Measurements from ENCODE around the gene FAM163B.
"Not testable (repeated sequence)": the region's sequence is repeated elsewhere in the genome, so short reads cannot be mapped to it uniquely, and the experiment has no call there.

The FAM163B gene

GRCh38 chr9:133639613-133640012 is 30.4 kb upstream of the FAM163B start:
- DNase-seq, result no peak

DNA sequence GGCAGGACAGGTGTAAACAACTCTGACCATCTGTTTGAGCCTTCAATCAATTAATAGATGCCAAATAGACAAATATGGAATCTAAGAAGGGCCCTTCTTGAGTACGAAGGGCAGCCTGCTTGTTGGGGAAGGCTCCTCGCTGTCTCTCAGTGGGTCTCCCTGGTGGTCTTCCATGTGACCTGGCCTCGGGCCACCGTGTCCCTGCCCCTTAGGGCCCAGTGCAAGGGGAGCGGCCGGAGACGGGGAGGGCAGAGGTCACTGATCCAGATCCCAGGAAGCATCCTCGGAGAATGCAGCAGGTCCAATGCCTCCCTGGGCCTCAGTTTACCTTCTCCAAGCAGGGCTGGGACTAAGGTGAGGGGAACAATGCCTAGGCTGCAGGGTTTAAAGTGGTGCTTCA is 29.5 kb upstream of the FAM163B start:
- DNase-seq, result no peak

GRCh38 chr9:133638076-133638475 is 28.9 kb upstream of the FAM163B start:
- no peak for DNase-seq

GRCh38 chr9:133637451-133638055 is 28.4 kb upstream of the FAM163B start:
- no peak for DNase-seq

DNA sequence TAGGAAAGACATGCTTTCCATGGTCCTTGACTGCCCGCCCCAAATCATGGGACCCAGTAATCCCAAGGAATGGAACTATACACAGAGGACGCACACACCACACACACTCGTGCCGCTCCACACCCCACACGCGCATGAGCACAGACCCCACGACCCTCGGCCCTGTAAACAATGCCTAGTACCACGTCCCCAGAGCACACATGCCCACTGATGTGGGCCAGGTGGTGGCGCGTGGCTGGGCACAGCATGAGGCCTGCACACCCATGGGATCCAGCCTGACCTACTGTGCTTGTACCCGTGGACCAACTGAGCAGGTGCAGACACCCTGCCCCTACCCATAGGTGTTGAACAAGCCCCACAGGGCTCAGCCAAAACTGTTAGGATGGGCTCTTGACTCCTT is 27.7 kb upstream of the FAM163B start:
- DNase-seq, result no peak

DNA sequence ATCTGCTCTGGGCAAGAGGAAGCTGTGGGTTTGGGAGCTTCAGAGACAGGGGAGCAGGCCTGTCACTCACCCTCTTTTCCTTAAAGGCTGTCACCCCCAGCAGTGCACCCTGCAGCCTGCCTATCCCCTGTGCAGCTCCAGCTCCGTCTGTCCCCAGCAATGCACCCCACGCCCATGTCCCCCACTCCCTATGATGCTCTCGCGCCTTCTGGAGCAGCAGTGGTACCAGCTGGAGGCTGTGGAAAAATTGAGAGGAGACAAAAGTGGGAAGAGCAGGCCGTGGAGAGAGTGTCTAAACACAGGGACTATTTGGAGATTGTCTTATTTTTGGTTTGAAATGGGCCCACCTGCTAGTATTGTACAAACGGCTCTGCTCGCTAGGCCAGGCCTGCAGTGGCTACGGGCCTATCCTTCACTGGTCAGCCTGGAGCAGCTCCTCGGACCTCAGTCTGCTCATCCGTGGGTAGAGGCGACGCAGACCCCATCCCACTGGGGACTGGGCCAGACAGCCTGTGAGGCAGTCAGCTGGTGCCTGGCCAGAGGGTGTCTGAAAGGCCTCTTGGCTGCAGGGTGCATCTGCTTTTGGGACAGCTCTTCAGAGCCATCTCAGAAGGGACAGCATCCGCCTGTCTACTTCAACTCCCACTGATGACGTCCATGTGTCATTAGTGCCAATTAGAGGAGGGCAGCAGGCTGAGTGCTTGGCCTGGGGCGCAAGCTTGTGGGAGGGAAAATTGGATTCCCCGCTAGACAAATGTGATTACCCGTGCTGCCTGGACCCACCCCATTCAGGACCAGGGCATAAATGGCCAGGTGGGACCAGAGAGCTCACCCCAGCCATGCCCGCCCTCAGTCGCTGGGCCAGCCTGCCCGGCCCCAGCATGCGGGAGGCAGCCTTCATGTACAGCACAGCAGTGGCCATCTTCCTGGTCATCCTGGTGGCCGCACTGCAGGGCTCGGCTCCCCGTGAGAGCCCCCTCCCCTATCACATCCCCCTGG is 26.6 kb upstream of the FAM163B start, which contains the start of gene DBH:
Gene DBH (plus strand): TSS at position 831 of the 999 bp plus-strand sequence. CDS start 9 bp downstream, at position 840.
- no peak for DNase-seq

GRCh38 chr9:133635098-133635497 is 25.9 kb upstream of the FAM163B start:
- DNase-seq, result no peak

- no peak for DNase-seq
These were observed 25.0 kb upstream of the FAM163B start for GRCh38 chr9:133634081-133634691.

DNA sequence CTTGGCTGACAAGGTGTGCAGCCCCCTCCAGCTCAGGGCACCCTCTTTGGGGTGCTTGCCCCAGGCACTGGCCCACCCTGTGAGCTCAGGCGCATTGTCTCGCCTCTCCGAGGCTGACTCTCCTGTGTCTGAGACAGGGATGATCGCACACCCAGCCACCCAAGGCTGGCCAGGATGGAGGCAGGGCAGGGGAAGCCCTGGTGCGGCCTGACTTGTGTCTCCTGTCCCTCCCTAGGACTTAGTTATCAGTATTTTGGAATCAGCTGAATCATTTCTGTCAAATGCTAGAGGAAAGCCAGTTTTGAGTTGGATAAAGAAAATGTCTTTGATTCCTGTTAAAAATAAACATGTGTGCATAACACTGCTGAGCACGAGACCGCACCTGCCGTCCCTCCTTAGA is 24.5 kb upstream of the FAM163B start:
- no peak for DNase-seq

- no peak for DNase-seq
These were observed 23.9 kb upstream of the FAM163B start for GRCh38 chr9:133632806-133633680.

DNA sequence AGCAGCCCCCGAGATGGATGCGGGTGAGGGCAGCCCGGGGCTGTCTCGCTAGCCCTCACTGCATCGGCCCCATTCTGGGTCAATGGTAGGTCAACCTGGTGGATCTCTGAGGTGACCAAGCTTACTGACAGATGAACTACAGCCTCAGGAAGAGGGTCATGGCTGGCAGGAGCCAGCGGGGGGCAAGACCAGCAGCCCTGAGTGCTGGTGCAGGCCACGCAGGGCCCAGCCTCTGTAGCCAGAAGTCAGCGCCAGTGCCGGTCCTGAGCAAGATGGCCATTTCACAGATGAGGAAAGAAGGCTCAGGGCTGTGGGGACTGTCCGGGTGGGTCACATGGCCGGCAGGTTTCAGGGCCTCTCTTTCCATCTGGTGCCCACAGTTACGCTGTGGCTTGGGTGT is 21.9 kb upstream of the FAM163B start:
- no peak for DNase-seq

DNA sequence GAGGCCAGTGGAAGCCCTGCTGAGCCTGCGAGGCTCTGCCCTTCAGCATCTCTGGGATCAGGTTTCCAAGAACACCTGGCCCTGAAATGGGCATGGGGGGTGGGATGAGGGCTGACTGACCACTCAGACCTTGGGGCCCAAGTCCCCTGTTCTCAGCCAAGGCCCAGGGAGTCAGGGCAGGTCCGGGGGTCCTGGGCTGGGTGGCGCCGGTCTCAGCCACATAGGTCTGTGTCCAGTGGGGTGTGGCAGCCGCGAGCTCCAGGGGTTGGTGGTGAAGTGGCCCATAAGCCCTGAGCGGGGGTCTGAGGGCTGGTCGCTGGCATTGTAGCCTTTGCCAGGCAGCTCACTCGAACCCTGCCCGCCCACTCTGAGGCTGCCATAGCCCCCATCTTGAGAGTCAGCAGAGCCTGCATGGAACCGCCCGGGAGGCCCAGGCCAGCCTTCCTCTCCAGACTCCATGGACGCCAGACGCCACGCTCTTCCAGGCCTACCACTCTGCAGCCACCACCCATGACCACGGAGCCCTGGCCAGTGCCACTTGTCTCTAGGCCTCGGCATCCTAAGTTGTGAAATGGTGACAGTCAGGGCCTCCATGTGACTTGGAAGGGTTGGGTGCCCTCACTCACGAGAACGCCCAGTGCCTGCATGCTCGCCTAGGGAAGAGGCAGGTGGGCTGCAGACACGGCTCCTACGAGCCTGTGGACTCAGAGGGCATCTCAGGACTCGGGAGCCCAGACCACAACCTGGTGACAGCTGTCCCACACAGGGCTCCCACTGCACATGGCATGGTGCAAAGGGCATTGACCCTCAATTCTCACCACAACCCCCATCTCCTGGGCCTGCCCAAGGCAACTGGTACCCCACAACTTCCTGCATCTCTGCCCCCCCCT is 20.3 kb upstream of the FAM163B start:
- no peak for DNase-seq

DNA sequence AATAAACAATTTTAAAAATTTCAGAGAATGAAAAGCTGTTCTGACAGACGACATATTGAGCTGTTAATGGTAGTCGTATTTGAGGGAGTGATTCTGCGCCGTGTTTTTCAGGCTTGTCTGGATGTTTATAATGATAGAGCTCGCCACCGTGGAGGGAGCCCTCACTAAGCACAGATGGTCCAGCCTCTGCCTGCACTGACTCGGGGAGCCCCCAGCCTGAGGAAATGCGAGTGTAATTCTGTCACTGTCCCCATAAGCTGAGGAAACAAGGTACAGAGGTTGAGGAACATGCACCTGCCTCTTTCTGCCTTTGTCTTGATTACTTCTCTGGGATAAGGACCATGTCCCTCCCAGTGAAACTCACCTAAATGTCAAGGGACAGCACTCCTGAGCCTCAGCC is 19.6 kb upstream of the FAM163B start:
- no peak for DNase-seq

- no peak for DNase-seq
These were observed 18.2 kb upstream of the FAM163B start for GRCh38 chr9:133627341-133627740.

DNA sequence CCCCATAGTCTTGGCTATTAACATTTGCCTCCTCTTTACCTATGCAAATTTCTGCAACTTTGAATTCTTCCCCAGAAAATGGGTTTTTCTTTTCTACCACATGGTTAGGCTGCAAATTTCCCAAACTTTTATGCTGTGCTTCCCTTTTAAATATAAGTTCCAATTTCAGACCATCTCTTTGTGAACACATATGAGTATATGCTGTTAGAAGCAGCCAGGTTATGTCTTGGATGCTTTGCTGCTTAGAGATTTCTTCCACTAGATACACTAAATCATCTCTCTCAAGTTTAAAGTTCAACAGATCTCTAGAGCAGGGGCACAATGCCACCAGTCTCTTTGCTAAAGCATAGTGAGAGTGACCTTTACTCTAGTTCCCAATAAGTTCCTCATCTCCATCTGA is 16.8 kb upstream of the FAM163B start:
- DNase-seq, result not testable (repeated sequence)

- no peak for DNase-seq
These were observed 13.4 kb upstream of the FAM163B start for GRCh38 chr9:133622555-133622954.

DNA sequence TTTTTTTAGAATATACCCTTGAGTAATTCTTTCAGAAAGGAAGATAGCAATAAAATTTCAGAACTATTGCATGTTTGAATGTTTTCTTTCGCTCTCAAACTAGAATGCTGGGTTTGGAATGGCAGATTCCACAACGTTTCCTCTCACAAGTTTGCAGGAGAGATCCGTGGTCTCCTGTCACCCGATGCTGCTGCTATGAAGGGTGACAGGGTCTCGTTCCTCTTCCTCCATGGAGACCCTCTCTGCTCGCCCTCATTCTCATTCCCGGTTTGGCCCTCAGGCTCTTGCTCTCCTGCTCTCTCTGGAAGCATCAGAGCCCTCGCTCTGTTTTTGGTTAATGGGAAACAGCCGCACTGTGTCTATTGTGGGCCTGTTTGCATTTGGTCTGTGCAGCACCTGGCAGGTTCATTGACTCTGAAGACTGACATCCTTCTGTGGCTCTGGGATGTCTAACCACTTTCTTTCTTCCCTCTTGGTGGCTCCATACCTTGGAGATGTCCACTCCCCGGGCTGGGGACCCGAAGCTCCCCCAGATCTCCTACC is 12.6 kb upstream of the FAM163B start:
- no peak for DNase-seq

DNA sequence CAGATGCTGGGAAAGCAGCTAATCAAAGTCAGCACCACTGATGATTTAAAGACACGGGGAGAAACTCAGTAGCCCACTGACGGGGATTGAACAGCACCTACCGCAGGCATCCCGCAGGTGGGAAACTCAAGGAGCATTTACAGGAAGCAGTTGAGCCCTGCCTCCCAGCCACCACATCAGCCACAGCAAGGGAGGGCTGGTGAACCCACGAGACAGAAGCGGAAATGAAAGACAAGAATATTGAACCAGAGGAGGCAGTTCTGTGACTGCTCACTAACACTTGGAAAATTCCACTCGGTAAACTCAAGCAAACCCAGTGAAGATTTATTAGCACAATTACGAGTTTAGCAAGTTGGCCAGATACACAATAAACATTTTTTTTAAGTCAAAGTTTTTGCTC is 10.6 kb upstream of the FAM163B start:
- peak; percentile 20 to 45 (median 33) for DNase-seq

DNA sequence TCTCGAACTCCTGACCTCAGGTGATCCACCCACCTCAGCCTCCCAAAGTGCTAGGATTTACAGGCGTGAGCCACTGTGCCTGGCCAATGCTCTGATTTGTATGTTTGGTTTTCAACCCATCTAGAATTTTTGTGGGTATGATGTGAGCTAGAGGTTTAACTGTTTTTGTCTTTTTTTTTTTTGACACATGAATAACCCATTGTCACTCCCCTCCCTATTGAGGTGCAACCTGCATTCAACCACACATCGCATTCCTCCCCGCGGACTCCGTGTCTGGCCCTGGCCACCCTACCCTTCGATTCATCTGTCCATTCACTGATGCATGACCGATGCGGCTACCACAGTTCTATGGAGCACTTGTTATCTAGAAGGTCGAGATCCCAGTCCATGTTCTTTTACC is 9.5 kb upstream of the FAM163B start:
- DNase-seq, result no peak

GRCh38 chr9:133616643-133617405 is 7.6 kb upstream of the FAM163B start:
- no peak for DNase-seq
